Psoas muscle (tissue), 8 donors: ENCODE results near the gene GSTA5. TPM values are rescaled to one million over a fixed set of nuclear protein-coding genes. Genes with fewer than 3 reads are reported as not detected.
"Not testable (repeated sequence)": the region's sequence is repeated elsewhere in the genome, so short reads cannot be mapped to it uniquely, and the experiment has no call there.

Source experiments
- ATAC-seq, 4 donors: fragments of 200-7000 bp; cut with Tn5 transposase; one replicate each; pipeline ENCODE4 v1.9.1; 2020; ENCODE audit warnings: moderate library complexity in 3 of 4, mild to moderate bottlenecking in 2 of 4
- DNase-seq, 2 donors: peaks; one replicate each; pipeline ENCODE4 v3.0.0-alpha.2; 2020
- H3K27ac ChIP-seq: fragments of 200-600 bp; one replicate; pipeline ENCODE4 v1.8.0; 2022
- H3K27me3 ChIP-seq, 3 donors: fragments of 200-600 bp in 1 of 3; one replicate each; pipeline versions ENCODE4 v1.6.1 to v1.8.0; 2013 to 2022; ENCODE audit warnings: low read length in 2 of 3, mild to moderate bottlenecking in 2 of 3, moderate library complexity in 1 of 3; ENCODE audit not compliant: insufficient read depth in 3 of 3
- H3K36me3 ChIP-seq, 2 donors: fragments of 200-600 bp in 1 of 2; one replicate each; pipeline versions ENCODE4 v1.6.1 to v1.8.0; 2013 to 2022; ENCODE audit warnings: low read depth in 1 of 2, mild to moderate bottlenecking in 1 of 2, moderate library complexity in 1 of 2; ENCODE audit not compliant: insufficient read depth in 1 of 2
- H3K4me1 ChIP-seq: fragments of 200-600 bp; one replicate; pipeline ENCODE4 v1.8.0; 2022
- H3K4me3 ChIP-seq: fragments of 200-600 bp; one replicate; pipeline ENCODE4 v1.8.0; 2022; ENCODE audit warnings: mild to moderate bottlenecking
- H3K9me3 ChIP-seq: fragments of 200-600 bp; one replicate; pipeline ENCODE4 v1.8.0; 2022
- CTCF ChIP-seq: fragments of 200-600 bp; IDR thresholded peaks from one replicate; pipeline ENCODE4 v1.8.0; 2022; ENCODE audit warnings: antibody characterized with exemption
- WGBS, 3 donors: extraction: QIAGEN DNeasy Blood & Tissue Kit; methylation state at CpG; one replicate each; pipeline versions ENCODE4 v1.1.6 to v1.1.7; 2013; 5-methylcytosine and 5-hydroxymethylcytosine counted together
- intact Hi-C, 2 donors: fragments of 100-400 bp; cut with DNase I; formaldehyde crosslinking; loops; one replicate each; pipeline versions ENCODE4 v1.11.0 to v1.14.2; 2022
- polyA plus RNA-seq, 3 donors: library from polyadenylated mRNA; stranded (reverse); fragments of 200-250 nt; gene quantifications; one replicate each; pipeline ENCODE4 v1.2.3, GENCODE V29; 2013
- total RNA-seq, 4 donors: library from RNA; stranded (reverse); fragmentation: NEBNext Ultra II Directional in 2 of 4; extraction: Animal tissue kit (Norgen Biotek cat#: 25700) in 2 of 4; gene quantifications; one replicate each; pipeline versions ENCODE4 v1.2.1 to v1.2.4, GENCODE V29; 2021 to 2023
- donor health status: healthy with polysubstance abuse.
- donor health status: DM: no; HTN: no; CAD: no; lungs with moderate emphysema.
- donor health status: Bipolar disorder and iron deficiency.
- donor health status: healthy.
- donor health status: DM: yes; HTN: yes; CAD: no.
- donor health status: DM: no; HTN: no; CAD: no.
- donor health status: DM: no; HTN: no; CAD: no.
- donor health status: DM: yes; HTN: yes; CAD: no.

Gene GSTA5
- total and polyA plus RNA-seq, 7 donors = not detected

DNA sequence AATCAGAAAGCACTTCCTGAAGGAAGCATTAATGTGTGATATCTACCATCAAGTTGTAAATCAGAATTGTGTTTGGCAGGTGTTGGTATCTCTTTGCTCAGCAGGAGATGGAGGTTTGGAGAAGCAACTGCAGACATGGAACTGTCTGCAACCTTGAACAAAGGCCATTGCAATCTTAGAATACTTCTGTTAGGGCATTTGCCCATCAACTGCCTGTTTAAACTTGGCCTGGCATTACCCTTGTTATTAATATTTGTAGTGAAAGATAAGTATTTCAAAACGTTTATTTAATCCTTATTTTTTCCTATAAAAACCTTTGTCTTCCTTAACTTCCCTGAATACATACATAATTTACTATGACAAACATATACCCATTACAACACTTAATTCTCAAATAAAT lies 14.1 kb downstream of the GSTA5 start:
- TF ChIP-seq CTCF = no peak
- Histone ChIP-seq H3K4me3 (no peak overlapping the region), H3K4me1 (no peaks in the 10 kb centered on the region), H3K9me3 (no peaks in the 10 kb centered on the region), H3K27me3 (no peaks in the 10 kb centered on the region), H3K36me3 (no peaks in the 10 kb centered on the region), H3K27ac (no peak overlapping the region)
- intact Hi-C loops = no loop called here
- ATAC-seq (no peak), DNase-seq (no peak)
- WGBS, 3 donors = 26 to 41% (median 27%) methylated on average over 1 of the region's 1 CpG

DNA sequence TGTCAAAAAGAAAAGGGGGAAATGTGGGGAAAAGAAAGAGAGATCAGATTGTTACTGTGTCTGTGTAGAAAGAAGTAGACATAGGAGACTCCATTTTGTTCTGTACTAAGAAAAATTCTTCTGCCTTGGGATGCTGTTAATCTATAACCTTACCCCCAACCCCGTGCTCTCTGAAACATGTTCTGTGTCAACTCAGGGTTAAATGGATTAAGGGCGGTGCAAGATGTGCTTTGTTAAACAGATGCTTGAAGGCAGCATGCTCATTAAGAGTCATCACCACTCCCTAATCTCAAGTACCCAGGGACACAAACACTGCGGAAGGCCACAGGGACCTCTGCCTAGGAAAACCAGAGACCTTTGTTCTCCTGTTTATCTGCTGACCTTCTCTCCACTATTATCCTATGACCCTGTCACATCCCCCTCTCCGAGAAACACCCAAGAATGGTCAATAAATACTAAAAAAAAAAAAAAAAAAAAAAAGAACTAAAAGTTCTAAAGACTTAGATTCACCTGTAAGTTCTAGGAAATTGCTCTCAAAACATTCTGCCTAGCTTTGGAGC lies 14.6 kb downstream of the GSTA5 start:
- 72 to 82% (median 75%) methylated on average over 3 to 4 of the region's 4 CpGs for WGBS, 3 donors
- H3K27me3 ChIP-seq, H3K4me3 ChIP-seq, H3K27ac ChIP-seq, H3K9me3 ChIP-seq, intact Hi-C loops, ATAC-seq, DNase-seq, H3K36me3 ChIP-seq, H3K4me1 ChIP-seq: not testable (repeated sequence)

GRCh38 chr6:52825270-52825793 lies 15.3 kb downstream of the GSTA5 start:
- H3K27me3 ChIP-seq, H3K9me3 ChIP-seq, H3K4me1 ChIP-seq, intact Hi-C loops, DNase-seq, ATAC-seq, H3K36me3 ChIP-seq, H3K4me3 ChIP-seq, H3K27ac ChIP-seq: not testable (repeated sequence)
- 93 to 96% (median 95%) methylated on average over 18 to 25 of the region's 25 CpGs for WGBS, 3 donors

DNA sequence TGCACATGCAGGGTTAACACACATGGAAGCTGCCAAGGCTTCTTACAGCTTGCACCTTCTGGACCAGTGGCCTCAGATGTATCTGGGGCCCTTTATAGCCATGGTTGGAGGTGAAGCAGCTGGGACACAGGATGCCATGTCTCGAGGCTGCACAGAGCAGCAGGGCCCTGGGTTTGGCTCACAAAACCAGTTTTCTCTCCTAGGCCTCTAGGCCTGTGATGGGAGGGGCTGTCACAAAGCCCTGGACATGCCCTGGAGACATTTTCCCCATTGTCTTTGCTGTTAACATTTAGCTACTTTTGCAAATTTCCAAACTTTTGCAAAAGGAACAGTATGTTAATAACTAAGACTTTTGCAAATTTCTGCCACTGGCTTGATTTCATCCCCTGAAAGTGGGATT lies 18.8 kb downstream of the GSTA5 start:
- Histone ChIP-seq H3K9me3 (no peaks in the 10 kb centered on the region), H3K36me3 (no peaks in the 10 kb centered on the region), H3K27me3 (no peaks in the 10 kb centered on the region), H3K4me3 (no peak overlapping the region), H3K27ac (no peak overlapping the region), H3K4me1 (no peaks in the 10 kb centered on the region)
- no peak for ATAC-seq
- 63 to 77% (median 63%) methylated on average over 1 of the region's 1 CpG for WGBS, 3 donors
- no peak for DNase-seq
- no peak for TF ChIP-seq CTCF
- intact Hi-C loops = no loop called here

- H3K9me3 ChIP-seq = no peaks in the 10 kb centered on the region
- H3K4me3 ChIP-seq = no peak overlapping the region
- 47 to 61% (median 59%) methylated on average over 2 of the region's 2 CpGs for WGBS, 3 donors
- DNase-seq (no peak), ATAC-seq (no peak)
- H3K27me3 ChIP-seq = no peaks in the 10 kb centered on the region
- H3K27ac ChIP-seq = no peak overlapping the region
- no peaks in the 10 kb centered on the region for H3K36me3 ChIP-seq
- TF ChIP-seq CTCF = no peak
- H3K4me1 ChIP-seq = no peaks in the 10 kb centered on the region
- intact Hi-C loops = no loop called here
Measured at GRCh38 chr6:52820198-52820597, 20.4 kb downstream of the GSTA5 start.
